RWPE2 (cell line): ENCODE results near the gene NCOA7.
A peak's percentile ranks its signal among the peaks of the same experiment; 100 is the strongest.
"Not testable (repeated sequence)": the region's sequence is repeated elsewhere in the genome, so short reads cannot be mapped to it uniquely, and the experiment has no call there.

Source experiments
- ATAC-seq: fragments of 200-7000 bp; cut with Tn5 transposase; 3 replicates; pipeline ENCODE4 v1.9.1; 2021; ENCODE audit warnings: low read depth
- DNase-seq: peaks from one replicate; pipeline ENCODE4 v3.0.0-alpha.2; 2020; ENCODE audit warnings: low spot score
- H3K27ac ChIP-seq: fragments of 450-650 bp; 2 replicates; pipeline ENCODE4 v1.5.1; 2017; ENCODE audit warnings: mild to moderate bottlenecking; ENCODE audit not compliant: poor library complexity, severe bottlenecking
- H3K27me3 ChIP-seq: fragments of 250-450 bp; sonication (Bioruptor Pico); 2 replicates; pipeline ENCODE4 v1.5.1; 2021; ENCODE audit warnings: mild to moderate bottlenecking, moderate library complexity; ENCODE audit not compliant: insufficient read depth, poor library complexity, severe bottlenecking
- H3K36me3 ChIP-seq: fragments of 250-450 bp; sonication (Bioruptor Pico); 2 replicates; pipeline ENCODE4 v1.5.1; 2020; ENCODE audit warnings: low read depth, mild to moderate bottlenecking, moderate library complexity
- H3K4me1 ChIP-seq: fragments of 250-450 bp; sonication (Bioruptor Pico); 2 replicates; pipeline ENCODE4 v1.5.1; 2021; ENCODE audit warnings: mild to moderate bottlenecking, moderate library complexity; ENCODE audit not compliant: insufficient read depth, poor library complexity, severe bottlenecking
- H3K4me3 ChIP-seq: fragments of 250-450 bp; sonication (Bioruptor Pico); 2 replicates; pipeline ENCODE4 v1.5.1; 2021; ENCODE audit warnings: mild to moderate bottlenecking, moderate library complexity; ENCODE audit not compliant: severe bottlenecking
- H3K9me3 ChIP-seq: fragments of 250-450 bp; sonication (Bioruptor Pico); 2 replicates; pipeline ENCODE4 v1.5.1; 2021; ENCODE audit warnings: mild to moderate bottlenecking, moderate library complexity; ENCODE audit not compliant: severe bottlenecking
- CTCF ChIP-seq: fragments of 450-650 bp; IDR thresholded peaks from one replicate; pipeline ENCODE4 v1.5.1; 2017; ENCODE audit warnings: mild to moderate bottlenecking, moderate library complexity; ENCODE audit not compliant: poor library complexity, severe bottlenecking

The NCOA7 gene

GRCh38 chr6:125906158-125906998 is 115.6 kb downstream of the NCOA7 start:
- H3K36me3 ChIP-seq, result no peaks in the 10 kb centered on the region
- H3K27me3 ChIP-seq, result no peaks in the 10 kb centered on the region
- H3K27ac ChIP-seq, result no peak overlapping the region
- H3K4me1 ChIP-seq, result peaks cover 10% of the 10 kb centered on the region
- peak; percentile 42 for TF ChIP-seq CTCF
- no peak overlapping the region for H3K4me3 ChIP-seq
- DNase-seq (no peak), ATAC-seq (no peak)
- H3K9me3 ChIP-seq, result no peaks in the 10 kb centered on the region

GRCh38 chr6:125910527-125910926 is 119.8 kb downstream of the NCOA7 start:
- H3K9me3 ChIP-seq, result no peaks in the 10 kb centered on the region
- no peak for TF ChIP-seq CTCF
- ATAC-seq (peak; percentile 56; the same call in 2 of the 3 replicates), DNase-seq (no peak)
- H3K4me3 ChIP-seq, result no peak overlapping the region
- no peak overlapping the region for H3K27ac ChIP-seq
- H3K27me3 ChIP-seq, result no peaks in the 10 kb centered on the region
- H3K4me1 ChIP-seq, result peaks cover 22% of the 10 kb centered on the region
- H3K36me3 ChIP-seq, result peaks cover 11% of the 10 kb centered on the region

GRCh38 chr6:125911051-125911451 is 120.3 kb downstream of the NCOA7 start:
- peaks cover 22% of the 10 kb centered on the region for H3K4me1 ChIP-seq
- H3K27me3 ChIP-seq, DNase-seq, ATAC-seq, H3K9me3 ChIP-seq, H3K4me3 ChIP-seq, H3K27ac ChIP-seq: not testable (repeated sequence)
- H3K36me3 ChIP-seq, result peaks cover 15% of the 10 kb centered on the region

- not testable (repeated sequence) for DNase-seq, ATAC-seq, H3K4me3 ChIP-seq, H3K9me3 ChIP-seq, H3K27ac ChIP-seq, H3K27me3 ChIP-seq
- peaks cover 22% of the 10 kb centered on the region for H3K4me1 ChIP-seq
- peaks cover 15% of the 10 kb centered on the region for H3K36me3 ChIP-seq
These were observed 121.7 kb downstream of the NCOA7 start for GRCh38 chr6:125912430-125912829.

GRCh38 chr6:125913145-125913544 is 122.4 kb downstream of the NCOA7 start:
- no peak for TF ChIP-seq CTCF
- no peak for DNase-seq
- H3K27me3 ChIP-seq, result no peaks in the 10 kb centered on the region
- peak overlapping the region; percentile 36 for H3K27ac ChIP-seq
- peaks cover 15% of the 10 kb centered on the region for H3K36me3 ChIP-seq
- H3K4me3 ChIP-seq, result no peak overlapping the region
- no peak for ATAC-seq
- no peaks in the 10 kb centered on the region for H3K9me3 ChIP-seq
- H3K4me1 ChIP-seq, result peaks cover 23% of the 10 kb centered on the region

GRCh38 chr6:125913864-125914351 is 123.1 kb downstream of the NCOA7 start:
- peaks cover 30% of the 10 kb centered on the region for H3K4me1 ChIP-seq
- ATAC-seq, result peak; percentile 88
- peak overlapping the region; percentile 36 for H3K27ac ChIP-seq
- TF ChIP-seq CTCF, result no peak
- H3K9me3 ChIP-seq, result no peaks in the 10 kb centered on the region
- H3K36me3 ChIP-seq, result peaks cover 15% of the 10 kb centered on the region
- H3K4me3 ChIP-seq, result no peak overlapping the region
- DNase-seq, result peak; percentile 78
- no peaks in the 10 kb centered on the region for H3K27me3 ChIP-seq
